Gastrocnemius medialis (tissue), 4 donors: ENCODE data around the gene ZAR1L. TPM values are rescaled to one million over a fixed set of nuclear protein-coding genes. Genes with fewer than 3 reads are reported as not detected.

Experiments used
- ATAC-seq, 2 donors: fragments of 150-250 bp; one replicate each; pipeline ENCODE4 v1.9.1; 2016
- DNase-seq, 2 donors: peaks; one replicate each; pipeline ENCODE4 v3.0.0-alpha.2; 2019
- H3K27ac ChIP-seq, 4 donors: fragments of 200-600 bp; sonication (generic); 1 replicate in 1 of 4; 2 replicates in 3 of 4; pipeline ENCODE4 v1.5.1; 2016 to 2018; ENCODE audit warnings: mild to moderate bottlenecking in 2 of 4, moderate library complexity in 1 of 4
- H3K27me3 ChIP-seq, 3 donors: fragments of 200-600 bp; sonication (generic) in 2 of 3; 1 replicate in 1 of 3; 2 replicates in 2 of 3; pipeline versions ENCODE4 v1.5.1 to v1.6.0; 2016 to 2019; ENCODE audit warnings: mild to moderate bottlenecking in 1 of 3, moderate library complexity in 1 of 3
- H3K36me3 ChIP-seq, 2 donors: fragments of 200-600 bp; sonication (generic) in 1 of 2; one replicate each; pipeline ENCODE4 v1.5.1; 2017 to 2018
- H3K4me1 ChIP-seq, 2 donors: fragments of 200-600 bp; sonication (generic) in 1 of 2; one replicate each; pipeline ENCODE4 v1.5.1; 2016 to 2017; ENCODE audit warnings: mild to moderate bottlenecking in 2 of 2
- H3K4me3 ChIP-seq, 4 donors: fragments of 200-600 bp; sonication (generic) in 3 of 4; 1 replicate in 1 of 4; 2 replicates in 3 of 4; pipeline ENCODE4 v1.5.1; 2016 to 2019; ENCODE audit warnings: mild to moderate bottlenecking in 2 of 4
- H3K9me3 ChIP-seq, 3 donors: fragments of 200-600 bp; sonication (generic) in 2 of 3; 1 replicate in 1 of 3; 2 replicates in 2 of 3; pipeline ENCODE4 v1.5.1; 2016 to 2019
- POLR2A ChIP-seq, 2 donors: fragments of 450-650 bp; IDR thresholded peaks; one replicate each; pipeline ENCODE4 v1.6.1; 2017; ENCODE audit warnings: antibody characterized with exemption in 2 of 2, mild to moderate bottlenecking in 2 of 2, moderate library complexity in 2 of 2
- in situ Hi-C, 4 donors: fragments of 200-750 bp; cut with MboI; loops; one replicate each; pipeline versions ENCODE4 v1.15.0 to v1.8.0; 2017; ENCODE audit warnings: low sequenced_read_pairs in 4 of 4
- intact Hi-C: fragments of 100-400 bp; cut with DNase I; formaldehyde crosslinking; loops from one replicate; pipeline ENCODE4 v1.15.1; 2023; ENCODE audit warnings: low total_unique reads
- total RNA-seq, 4 donors: library from RNA; depleted of rRNA; stranded (reverse); fragments of >200 nt; gene quantifications; one replicate each; pipeline versions ENCODE4 v1.1.0 to v1.2.3, GENCODE V29; 2016
- TF ChIP-seq, protein P1 (sequence below), 5 experiments: fragments of 450-650 bp in 3 of 5; fragments of 200-600 bp in 2 of 5; sonication (generic) in 2 of 5; IDR thresholded peaks in 4 of 5; conservative IDR thresholded peaks in 1 of 5; 1 replicate in 4 of 5; 2 replicates in 1 of 5; pipeline ENCODE4 v1.5.1; 2016 to 2019; ENCODE audit warnings: antibody characterized with exemption in 5 of 5, mild to moderate bottlenecking in 3 of 5, moderate library complexity in 3 of 5

ZAR1L gene
- total RNA-seq, 4 donors from 2014 or later, result not detected

DNA sequence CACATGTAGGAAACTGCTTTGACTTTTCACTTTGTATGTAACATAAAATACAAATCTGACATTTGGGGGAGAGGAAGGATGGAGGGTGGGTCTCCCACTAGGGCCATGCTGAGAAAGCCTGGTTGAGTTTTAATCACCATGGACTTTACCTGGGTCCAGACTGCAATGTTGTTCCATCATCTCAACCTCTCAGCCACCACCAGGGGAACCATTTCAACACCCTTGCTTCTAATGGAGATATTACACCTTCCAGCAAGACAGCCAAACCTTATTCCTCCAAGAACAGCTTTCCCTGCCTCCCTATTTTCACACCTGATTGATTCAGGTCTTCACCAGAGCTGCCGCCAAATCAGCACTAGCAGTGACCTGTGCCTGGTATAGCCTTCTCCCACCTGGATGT is 56.0 kb downstream of the ZAR1L start:
- no peaks in the 10 kb centered on the region for H3K9me3 ChIP-seq
- H3K27ac ChIP-seq, result peak overlapping the region in 3 of 4 donors; percentile 45 to 67 (median 57)
- no peak overlapping the region for H3K4me3 ChIP-seq
- TF ChIP-seq POLR2A (IDR thresholded peaks at IDR 0.05), result no peak
- TF ChIP-seq, protein P1, sequence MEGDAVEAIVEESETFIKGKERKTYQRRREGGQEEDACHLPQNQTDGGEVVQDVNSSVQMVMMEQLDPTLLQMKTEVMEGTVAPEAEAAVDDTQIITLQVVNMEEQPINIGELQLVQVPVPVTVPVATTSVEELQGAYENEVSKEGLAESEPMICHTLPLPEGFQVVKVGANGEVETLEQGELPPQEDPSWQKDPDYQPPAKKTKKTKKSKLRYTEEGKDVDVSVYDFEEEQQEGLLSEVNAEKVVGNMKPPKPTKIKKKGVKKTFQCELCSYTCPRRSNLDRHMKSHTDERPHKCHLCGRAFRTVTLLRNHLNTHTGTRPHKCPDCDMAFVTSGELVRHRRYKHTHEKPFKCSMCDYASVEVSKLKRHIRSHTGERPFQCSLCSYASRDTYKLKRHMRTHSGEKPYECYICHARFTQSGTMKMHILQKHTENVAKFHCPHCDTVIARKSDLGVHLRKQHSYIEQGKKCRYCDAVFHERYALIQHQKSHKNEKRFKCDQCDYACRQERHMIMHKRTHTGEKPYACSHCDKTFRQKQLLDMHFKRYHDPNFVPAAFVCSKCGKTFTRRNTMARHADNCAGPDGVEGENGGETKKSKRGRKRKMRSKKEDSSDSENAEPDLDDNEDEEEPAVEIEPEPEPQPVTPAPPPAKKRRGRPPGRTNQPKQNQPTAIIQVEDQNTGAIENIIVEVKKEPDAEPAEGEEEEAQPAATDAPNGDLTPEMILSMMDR (IDR thresholded peaks at IDR 0.05 in 4 of 5, conservative IDR thresholded peaks at IDR 0.05 in 1 of 5), result peak in 1 of 5 experiments; percentile 12
- peaks cover 12 to 34% of the 10 kb centered on the region in 2 donors for H3K4me1 ChIP-seq
- peaks cover 0 to 8% of the 10 kb centered on the region in 2 donors for H3K36me3 ChIP-seq
- ATAC-seq (no peak), DNase-seq (no peak)
- intact Hi-C loops (no loop called here), in situ Hi-C loops (no loop called here)
- H3K27me3 ChIP-seq, result no peaks in the 10 kb centered on the region

GRCh38 chr13:32257649-32258048 is 57.5 kb downstream of the ZAR1L start:
- Histone ChIP-seq H3K27ac (no peak overlapping the region), H3K4me3 (no peak overlapping the region)
- TF ChIP-seq POLR2A (IDR thresholded peaks at IDR 0.05), result no peak
- TF ChIP-seq, protein P1 (IDR thresholded peaks at IDR 0.05 in 4 of 5, conservative IDR thresholded peaks at IDR 0.05 in 1 of 5), result no peak

DNA sequence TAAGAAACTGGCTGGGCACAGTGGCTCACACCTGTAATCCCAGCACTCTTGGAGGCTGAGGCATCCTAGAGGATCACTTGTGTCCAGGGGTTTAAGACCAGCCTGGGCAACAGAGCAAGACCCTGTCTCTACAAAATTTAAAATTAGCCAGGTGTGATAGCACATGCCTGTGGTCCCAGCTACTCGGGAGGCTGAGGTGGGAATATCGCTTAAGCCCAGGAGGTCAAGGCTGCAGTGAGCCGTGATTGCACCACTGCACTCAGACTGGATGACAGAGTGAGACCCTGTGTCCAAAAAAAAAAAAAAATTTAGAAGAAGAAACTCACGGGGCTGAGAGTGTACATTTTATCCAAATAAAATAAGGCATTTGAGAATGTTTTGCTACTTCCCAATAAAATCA is 58.9 kb downstream of the ZAR1L start:
- no peak for TF ChIP-seq POLR2A (IDR thresholded peaks at IDR 0.05)
- TF ChIP-seq, protein P1 (IDR thresholded peaks at IDR 0.05 in 4 of 5, conservative IDR thresholded peaks at IDR 0.05 in 1 of 5), result no peak
- ATAC-seq (no peak), DNase-seq (no peak)
- no peaks in the 10 kb centered on the region for H3K9me3 ChIP-seq
- H3K4me3 ChIP-seq, result peak overlapping the region in 3 of 4 donors; percentile 24 to 45 (median 36)
- in situ Hi-C loops (no loop called here), intact Hi-C loops (no loop called here)
- no peaks in the 10 kb centered on the region for H3K27me3 ChIP-seq
- H3K36me3 ChIP-seq, result no peaks in the 10 kb centered on the region
- H3K27ac ChIP-seq, result peak overlapping the region; percentile 65 to 80 (median 76)
- peaks cover 22 to 35% of the 10 kb centered on the region in 2 donors for H3K4me1 ChIP-seq

More at GRCh38 chr13:32257649-32258048, 57.5 kb downstream of the ZAR1L start:
- intact Hi-C loops, result no loop called here
- in situ Hi-C loops, result no loop called here
- ATAC-seq, result no peak
- peaks cover 22 to 40% of the 10 kb centered on the region in 2 donors for H3K4me1 ChIP-seq
- H3K36me3 ChIP-seq, result peaks cover 0 to 8% of the 10 kb centered on the region in 2 donors
- DNase-seq, result no peak
- H3K9me3 ChIP-seq, result no peaks in the 10 kb centered on the region
- H3K27me3 ChIP-seq, result no peaks in the 10 kb centered on the region

DNA sequence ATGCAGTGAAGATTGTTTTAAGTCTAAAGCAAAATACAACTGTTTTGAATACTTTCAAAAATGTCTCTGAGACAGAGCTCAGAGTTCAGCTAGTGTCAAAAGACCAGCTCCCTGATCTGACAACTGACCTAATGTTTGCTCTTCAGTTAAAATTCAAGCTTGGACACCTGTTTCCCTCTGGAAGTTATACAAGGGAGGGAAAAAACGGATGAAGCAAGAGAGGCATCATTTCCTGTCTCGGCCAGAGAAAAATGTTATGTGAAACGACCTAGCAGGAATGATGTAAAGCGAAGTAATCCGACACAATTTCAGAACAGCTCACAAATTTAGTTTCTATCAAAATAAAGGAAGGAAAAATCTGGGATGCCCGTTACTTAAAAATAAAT is 59.4 kb downstream of the ZAR1L start:
- peak in 1 of 2 donors; percentile 20 for TF ChIP-seq POLR2A (IDR thresholded peaks at IDR 0.05)
- TF ChIP-seq, protein P1 (IDR thresholded peaks at IDR 0.05 in 4 of 5, conservative IDR thresholded peaks at IDR 0.05 in 1 of 5), result no peak
- no peaks in the 10 kb centered on the region for H3K27me3 ChIP-seq
- intact Hi-C loops, result no loop called here
- no peaks in the 10 kb centered on the region for H3K9me3 ChIP-seq
- peak overlapping the region; percentile 65 to 80 (median 76) for H3K27ac ChIP-seq
- H3K4me3 ChIP-seq, result peak overlapping the region in 3 of 4 donors; percentile 24 to 45 (median 36)
- H3K4me1 ChIP-seq, result peaks cover 17 to 30% of the 10 kb centered on the region in 2 donors
- in situ Hi-C loops, result no loop called here
- DNase-seq (no peak), ATAC-seq (no peak)
- no peaks in the 10 kb centered on the region for H3K36me3 ChIP-seq
